Stimulated activated CD4-positive, alpha-beta T cell treated with anti-CD3 and anti-CD28 coated beads, Interleukin-15, amount 100 ng/mL, for 1 hour (primary cell): ENCODE results near the gene AIF1.

Experiments
- DNase-seq, 2 donors: peaks; one replicate each; pipeline ENCODE4 v3.0.0-alpha.2; 2020; ENCODE audit warnings: low read depth in 1 of 2, low spot score in 1 of 2

AIF1 gene

DNA sequence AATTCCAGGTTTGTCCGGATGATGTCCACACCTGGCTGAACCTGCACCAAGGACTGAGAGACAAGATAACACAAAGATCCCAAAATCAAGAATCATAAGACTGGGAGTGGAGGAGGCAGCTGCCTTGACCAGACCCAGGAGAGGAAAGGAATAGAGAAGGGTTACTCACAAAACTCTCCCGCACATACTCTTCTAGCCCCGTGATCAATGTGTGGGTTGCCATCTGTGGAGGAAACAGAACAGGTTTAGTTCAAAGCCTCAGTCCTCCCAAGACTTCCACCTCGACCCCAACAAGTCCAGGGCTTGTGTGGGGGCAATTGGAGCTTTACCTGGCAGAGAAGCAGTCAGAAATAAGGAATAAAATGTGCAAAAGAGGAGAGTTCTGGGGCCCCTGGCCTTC is 26.3 kb downstream of the AIF1 start:
- no peak for DNase-seq

DNA sequence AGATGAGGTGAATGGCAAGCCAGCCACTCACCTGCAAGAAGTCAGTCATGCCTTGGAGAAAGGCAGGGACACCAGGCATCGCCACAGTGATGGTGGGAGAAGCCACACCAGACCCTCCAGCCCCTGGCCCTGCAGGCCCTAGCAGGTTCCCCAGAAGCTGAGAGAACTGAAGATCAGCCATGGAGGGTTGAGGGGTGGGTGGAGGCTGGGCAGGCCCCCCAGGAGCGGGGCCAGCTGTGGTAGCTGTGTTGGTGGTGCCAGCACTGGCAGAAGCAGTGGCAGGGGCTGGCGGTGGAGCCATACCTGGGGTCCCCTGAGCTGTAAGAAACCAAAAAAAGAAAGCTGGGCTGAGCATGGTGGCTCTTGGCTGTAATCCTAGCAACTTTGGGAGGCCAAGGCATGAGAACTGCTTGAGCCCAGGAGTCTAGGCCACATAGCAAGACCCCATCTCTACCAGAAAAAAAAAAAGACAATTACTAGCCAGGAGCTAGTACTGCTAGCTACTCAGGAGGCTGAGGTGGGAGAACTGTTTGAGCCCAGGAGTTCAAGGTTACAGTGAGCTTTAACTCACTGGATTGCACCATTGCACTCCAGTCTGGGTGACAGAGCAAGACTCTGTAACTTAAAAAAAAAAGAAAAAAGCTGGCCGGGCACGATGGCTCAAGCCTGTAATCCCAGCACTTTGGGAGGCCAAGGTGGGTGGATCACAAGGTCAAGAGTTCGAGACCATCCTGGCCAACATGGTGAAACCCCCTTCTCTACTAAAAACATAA is 27.9 kb downstream of the AIF1 start:
- no peak for DNase-seq

DNA sequence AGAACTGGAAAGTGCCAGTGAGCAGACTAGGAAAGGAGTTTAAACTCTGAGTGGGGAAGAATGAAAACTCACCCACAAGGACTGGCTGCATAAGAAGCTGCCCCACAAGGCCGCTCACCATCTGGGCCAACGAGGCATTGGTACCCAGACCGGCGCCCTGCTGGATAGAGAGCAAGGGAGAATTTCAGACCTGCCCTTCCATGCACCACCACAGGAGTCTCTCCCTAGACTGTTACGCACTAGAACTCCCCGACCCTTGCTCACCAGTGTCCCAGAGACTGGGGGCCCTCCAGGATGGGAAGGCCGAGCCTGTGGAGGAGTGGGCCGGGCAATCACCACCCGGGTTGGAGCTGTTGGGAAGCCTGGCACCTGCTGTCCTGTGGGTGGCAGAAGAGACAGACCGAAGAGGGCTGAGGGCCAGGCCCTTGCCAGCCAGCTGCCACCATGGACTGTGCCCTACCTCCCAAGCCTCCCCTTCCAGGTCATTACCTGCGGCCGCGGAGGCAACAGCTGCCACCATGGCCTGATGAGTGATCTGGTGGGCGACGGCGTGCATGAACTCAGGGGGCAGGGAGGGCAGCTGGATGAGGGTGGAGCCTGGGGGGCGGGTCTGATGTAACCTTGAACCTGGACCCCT is 28.9 kb downstream of the AIF1 start:
- no peak for DNase-seq

DNA sequence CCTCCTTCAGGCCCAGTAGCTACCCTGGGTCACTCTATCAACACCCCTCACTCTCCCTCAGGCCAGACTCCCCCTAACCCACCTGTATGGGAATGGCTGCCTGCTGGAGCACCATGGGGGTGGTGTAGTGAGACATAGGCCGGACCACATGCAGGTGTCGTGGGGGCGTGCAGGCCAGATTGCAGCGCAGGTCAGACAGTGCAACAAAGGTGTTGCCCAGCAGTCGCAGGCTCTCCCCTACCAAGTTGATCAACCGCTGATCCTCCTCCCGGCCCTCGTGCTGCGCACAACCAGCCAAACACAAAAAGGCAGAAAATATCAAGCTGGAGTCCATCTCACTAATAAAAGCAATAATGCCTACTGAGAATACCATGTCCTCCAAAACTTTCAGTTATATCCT is 30.3 kb downstream of the AIF1 start:
- no peak for DNase-seq

DNA sequence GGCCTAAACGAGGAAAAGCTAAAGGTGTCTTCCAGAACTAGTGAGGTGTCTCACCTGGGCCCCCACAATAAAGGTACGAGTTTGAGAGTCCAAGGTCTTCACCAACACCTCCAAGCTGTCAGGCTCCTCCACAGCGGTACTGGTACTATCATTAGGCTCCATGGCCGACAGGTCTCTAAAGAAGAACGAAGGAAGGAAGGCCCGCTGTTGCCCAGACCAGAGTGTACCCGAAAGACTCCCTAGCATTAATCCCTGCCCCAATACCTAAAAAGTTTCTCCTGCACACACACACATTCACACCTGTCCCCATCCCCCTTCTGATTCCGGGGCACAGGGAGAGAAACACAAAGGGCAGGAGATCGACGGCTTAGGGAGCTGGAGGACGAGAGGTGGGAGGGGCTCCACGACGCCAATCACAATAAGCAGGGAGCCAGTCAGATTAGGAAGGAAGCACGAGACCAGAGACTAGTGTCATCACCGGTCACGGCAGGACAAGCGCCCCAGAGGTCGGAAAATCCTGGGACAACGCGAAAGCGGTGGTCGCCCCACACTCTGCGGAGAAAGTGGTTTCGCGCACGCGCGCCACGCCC is 36.7 kb downstream of the AIF1 start:
- no peak for DNase-seq

DNA sequence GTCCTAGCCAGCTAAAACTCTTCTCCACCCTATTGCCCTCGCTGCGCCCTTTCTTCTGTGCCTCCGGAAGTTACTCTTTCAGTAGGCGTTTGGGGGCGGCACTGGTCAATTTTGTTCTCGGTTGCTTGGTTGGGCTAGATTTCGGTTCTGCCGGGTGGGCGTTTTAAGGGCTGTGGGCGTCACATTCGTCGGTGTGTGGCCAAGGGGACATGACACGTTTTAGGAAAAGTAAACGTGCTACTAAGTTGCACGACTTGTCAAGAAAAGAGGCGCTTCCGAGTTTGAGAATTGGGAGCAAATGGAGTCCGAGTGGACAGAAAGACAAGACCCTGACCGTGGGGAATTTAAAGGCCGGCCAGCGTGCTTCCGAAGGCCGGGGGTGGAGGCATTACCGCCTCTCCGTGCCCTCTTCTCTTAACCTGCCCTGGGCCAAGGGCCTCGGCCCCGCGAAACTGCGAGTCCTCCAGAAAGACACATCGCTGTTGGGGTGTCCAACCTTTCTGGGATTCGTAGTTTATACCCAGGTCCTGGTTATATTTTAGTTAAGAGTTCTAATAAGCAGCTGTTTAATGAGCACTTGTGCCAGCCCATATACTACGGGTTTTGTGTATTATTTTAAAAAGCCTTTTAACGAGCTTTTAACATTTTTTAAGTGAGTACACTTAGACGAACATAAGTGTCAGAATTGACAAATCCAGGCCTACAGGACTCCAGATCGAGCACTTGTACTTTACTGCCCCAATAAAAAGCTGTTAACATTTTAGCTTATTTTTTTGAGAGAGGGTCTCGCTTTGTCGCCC is 38.1 kb downstream of the AIF1 start:
- DNase-seq, result peak in 1 of 2 donors; percentile 66

DNA sequence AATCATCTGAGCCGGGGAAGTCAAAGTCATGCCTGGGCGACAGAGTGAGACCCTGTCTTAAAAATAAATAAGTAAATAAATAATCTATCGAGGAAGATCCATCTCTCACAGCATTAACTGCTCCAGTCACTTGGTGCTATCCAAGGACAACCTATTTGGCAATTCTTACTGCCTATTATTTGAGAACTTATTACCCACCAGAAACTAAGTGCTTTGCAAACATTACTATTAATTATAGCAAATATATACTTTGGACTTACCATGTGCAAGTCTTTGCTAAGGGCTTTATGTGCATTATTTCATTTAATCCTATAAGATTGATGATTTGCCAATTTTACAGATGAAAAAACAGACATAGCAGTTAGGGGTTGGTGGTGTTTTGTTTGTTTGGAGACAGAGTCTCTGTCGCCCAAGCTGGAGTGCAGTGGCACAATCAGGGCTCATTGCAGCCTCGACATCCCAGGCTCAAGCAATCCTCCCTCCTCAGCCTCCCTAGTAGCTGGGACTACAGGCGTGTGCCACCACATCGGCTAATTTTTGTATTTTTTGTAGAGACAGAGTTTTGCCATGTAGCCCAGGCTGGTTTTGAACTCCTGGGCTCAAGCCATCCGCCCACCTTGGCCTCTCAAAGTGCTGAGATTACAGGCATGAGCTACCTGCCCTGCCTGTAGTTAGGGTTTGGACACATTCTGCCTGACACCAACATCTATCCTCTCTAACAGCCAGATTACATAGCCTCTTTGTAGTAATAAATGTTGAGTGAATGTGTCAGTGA is 39.7 kb downstream of the AIF1 start:
- DNase-seq, result no peak

DNA sequence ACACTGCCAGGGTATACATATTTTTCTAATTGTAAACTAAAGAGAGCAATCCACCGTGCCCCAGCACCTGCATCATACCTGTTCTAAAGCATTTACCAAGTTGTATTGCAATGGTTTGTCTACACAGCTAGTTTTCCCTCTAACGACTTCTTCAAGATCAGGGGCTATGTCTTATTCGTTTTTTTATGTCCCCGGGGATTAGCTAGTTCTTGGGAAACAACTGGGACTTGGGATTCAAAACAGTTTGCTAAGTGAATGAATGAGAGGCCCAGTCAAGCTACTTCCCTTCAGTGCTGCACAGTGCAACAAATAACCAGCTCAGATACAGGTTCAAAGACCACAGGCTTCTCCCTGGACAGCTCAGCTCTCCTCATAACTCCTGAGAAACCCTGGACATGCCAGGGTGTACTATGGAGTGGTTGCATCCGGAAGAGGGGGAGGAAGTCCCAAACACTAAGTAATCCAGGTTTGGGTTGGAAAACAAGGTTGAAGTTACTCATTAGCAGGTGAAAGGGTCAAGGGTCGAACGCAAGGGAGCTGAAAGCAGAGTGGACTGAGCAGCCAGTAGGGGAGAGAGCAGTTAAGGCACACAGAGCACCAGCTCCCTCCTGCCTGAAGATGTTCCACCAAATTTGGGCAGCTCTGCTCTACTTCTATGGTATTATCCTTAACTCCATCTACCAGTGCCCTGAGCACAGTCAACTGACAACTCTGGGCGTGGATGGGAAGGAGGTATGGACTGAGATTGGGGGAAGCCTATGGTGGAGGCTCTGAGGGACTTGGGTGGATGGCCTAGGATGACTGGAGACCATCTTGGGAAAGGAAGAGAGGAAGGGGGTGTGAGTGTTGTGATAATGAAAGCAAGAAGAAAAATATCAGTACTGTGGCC is 40.6 kb downstream of the AIF1 start, which contains the start of gene APOM:
TSS of gene APOM (plus strand) at position 546 of the 889 bp plus-strand sequence. CDS start at position 619, 73 bp downstream.
- no peak for DNase-seq

DNA sequence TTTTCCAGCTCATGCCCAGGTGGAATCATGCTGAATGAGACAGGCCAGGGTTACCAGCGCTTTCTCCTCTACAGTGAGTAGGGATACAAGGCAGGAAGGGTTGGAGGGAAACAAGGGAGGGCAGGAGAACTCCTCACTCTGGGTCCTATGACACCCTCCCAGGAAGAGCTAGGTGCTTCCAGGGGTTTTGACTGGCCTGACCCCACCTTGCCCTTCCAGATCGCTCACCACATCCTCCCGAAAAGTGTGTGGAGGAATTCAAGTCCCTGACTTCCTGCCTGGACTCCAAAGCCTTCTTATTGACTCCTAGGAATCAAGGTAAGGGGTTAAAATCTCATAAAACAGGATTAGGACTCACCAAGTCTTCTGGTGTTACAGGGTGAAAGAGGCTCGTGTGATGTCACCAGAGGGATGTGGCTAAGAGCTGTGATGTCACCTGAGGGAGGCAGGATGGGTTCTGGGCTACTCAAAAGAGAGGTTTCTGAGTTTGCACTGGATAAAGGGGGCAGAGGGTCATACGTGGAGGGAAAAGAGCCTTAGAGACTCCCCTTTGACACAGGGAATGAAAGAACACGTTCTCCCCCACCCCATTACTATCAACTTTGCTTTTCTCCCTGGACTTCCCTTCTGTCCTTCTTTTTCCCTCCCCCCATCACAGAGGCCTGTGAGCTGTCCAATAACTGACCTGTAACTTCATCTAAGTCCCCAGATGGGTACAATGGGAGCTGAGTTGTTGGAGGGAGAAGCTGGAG is 42.5 kb downstream of the AIF1 start:
- no peak for DNase-seq

DNA sequence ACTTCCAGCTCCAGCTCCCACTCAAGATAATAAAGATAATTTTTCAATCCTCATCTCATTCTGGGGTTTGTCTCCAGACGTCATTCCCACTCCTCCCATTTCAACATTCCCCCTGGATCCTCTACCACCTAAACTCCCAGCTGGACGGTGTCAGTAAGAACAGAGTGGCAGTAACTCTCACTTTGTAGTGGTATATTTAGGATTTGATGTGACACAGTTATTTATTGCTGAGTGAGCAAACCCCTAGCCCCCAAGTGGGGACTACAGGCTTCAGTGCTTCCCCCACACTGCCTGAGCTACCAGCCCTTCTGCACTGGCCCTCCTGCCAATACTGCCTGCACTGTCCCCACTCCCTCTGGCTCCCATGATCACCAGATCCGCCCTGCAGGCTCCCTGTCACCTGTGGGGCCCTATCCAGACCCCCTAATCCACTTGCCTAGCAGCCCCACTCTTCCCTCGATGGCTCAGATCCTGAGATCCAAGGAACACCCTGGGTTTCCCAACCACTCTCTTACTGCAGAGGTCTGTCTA is 43.2 kb downstream of the AIF1 start:
- no peak for DNase-seq

DNA sequence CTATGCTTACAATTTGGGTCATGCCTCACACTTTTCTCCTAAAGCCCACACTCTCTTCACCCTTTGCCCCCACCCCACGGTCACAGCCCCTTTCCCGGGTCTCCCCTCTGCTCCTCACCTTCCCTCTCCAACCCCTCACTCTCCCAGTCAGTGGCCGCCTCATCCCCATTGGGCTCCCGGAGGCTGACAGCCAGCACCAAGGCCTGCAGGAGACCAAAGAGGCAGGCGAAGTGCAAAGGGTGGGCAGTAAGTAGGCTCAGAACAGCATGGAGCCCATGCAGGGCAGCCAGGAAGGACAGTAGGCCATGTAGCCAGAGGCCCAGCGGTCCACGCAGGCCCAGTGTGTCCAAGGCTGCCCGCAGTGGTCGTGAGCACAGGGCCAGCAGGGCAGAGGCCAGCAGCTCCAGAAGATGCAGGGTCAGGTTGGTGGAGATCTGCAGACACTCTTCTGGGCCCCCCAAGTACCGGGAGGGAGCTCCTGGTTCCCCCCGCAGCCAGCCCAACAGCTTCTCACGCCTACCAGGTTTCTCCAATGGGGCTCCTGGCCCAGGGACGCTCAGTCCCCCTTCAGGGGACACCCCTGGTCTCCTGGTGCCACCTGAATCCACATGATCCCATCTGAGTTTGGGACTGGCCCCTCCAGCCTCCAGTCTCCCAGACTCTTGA is 44.1 kb downstream of the AIF1 start:
- no peak for DNase-seq

DNA sequence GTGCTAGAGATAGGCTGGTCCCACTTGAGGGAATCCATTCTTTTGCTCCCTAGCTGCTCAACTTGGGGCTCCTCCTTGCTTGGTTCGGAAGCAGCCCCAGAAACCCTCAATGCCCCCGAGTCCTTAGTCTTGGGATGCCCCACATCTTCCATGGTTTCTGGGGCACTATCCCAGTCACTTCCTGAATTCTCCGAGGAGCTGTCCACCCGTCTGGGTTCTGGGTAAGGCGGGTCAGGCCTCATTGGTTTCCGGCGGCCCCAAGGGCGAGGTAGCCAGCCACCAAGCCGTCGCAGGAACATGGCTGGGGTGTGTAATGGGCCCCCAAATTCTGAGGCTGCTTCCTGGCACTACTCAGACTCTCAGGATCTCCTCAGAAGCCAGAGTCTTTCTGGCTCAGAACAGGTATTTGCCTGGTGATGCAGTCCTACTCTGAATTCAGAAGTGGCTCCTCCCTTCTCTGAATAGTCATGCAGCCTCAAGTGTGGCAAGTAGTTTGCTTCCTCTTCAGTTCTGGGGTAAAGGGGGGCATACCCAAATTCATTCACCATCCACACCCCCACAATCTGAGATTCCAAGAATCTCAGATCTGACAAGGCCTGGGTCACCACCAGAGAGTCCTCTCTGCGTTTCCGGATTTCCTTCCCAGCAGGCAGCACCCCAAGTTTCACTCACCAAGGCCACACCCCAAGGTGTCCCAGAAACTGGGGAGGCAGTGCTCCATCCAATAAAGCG is 44.8 kb downstream of the AIF1 start:
- DNase-seq, result no peak

DNA sequence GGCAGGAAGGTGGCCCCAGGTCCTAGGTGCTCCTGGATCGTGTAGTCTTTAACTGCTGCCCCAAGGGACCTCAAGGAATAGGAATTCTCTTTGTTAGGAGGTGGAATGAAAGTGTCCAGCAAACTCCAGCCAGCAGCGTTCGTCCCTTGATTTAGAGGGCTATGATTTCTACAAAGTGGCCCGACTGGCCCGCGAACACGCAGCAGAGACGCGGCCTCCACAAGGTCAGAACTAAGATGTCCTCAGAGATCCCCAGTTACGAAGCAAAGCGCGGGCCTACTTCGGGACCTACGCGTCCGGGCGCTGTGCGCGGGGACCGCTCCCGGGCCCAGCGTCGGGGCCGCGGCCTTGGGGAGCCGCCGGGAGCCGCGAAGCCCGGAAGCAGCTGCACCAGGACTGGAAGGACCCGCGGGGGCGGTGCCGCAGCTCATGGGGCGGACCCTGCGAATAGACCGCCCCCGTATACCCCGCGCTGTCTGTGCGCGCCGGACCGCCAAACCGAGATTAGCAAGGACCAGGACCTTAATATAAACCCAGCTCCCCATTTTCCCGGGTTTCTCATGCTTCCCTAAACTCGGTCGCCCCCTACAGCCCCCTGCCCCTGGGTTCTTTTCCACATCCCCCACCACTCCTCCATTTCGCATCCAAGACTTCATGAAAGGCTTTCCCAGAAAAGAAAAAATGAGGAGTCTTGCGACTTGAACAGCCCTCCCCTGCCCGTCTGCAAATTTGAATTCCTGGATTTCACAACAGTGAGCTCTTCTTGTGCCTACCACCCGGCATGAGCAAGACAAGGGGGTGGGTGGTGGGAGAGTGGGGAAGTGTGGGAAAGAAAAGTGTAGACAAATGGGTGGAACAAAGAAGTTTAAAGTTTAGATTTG is 45.6 kb downstream of the AIF1 start, which contains the start of gene C6orf47:
TSS of gene C6orf47 (minus strand) at position 398 of the 881 bp plus-strand sequence. CDS start 831 bp downstream, outside the sequence.
- DNase-seq, result peak; percentile 61 to 62

DNA sequence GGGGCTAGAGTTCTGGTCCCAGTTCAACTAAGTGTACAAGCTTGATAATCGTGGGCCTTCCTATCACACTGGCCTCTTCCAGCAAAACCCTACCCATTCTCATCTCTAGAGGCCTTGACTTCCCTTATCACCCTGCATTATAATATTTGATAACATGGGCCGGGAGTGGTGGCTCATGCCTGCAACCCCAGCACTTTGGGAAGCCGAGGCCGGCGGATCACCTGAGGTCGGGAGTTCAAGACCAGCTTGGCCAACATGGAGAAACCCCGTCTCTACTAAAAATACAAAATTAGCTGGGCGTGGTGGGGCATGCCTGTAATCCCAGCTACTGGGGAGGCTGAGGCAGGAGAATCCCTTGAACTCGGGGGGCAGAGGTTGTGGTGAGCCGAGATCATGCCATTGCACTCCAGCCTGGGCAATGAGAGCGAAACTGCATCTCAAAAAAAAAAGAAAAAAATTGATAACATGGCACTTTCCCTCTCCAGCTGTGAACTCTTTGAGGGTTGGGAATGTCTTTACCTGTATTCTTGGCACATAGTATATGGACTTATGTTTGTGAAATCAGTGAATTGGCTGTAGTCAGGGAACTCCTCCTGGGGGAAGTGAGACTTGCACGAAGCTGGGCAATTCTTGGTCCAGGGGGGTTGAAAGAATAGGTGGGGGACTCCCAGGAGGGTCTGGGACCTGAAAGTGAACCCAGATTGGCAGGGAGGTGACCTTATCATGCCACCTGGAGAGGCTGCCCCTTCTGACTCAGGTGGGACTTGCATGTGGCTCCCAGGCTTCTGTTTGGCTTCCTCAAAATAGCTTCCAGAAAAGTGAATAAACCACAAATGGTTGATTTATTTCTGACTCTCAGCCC is 46.5 kb downstream of the AIF1 start:
- DNase-seq, result no peak

DNA sequence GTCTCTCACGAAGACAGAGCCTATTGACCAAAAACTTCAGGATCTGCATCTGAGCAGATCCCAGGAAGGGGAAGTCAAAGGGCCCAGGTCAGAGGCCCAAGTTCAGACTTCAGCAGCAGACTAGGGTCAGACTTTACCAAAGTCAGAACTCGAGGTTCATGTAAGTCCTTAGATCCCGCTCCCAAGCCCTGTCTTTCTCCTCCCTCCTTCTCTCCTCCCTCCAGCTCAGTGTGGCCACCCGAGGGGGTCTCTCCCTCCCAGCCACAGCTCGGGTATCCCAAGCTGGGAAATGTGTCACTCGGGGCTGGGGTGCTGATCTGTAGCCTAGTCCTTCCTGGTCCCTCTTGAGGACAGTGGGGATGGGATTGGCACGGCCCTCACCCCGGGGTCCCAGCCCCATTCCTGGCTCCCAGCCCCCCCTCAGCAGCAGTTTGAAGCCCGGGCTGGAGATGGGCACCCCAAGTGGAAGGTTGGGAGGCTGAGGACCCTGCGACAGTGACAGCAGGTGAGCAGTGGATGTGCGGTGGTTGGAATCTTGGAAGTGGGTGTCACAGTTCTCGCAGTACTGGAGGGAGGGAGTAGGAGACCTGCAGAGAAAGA is 47.2 kb downstream of the AIF1 start:
- no peak for DNase-seq
